HG03175 (cell line): Measurements from ENCODE around the gene PLOD3.
"Not testable (repeated sequence)": the region's sequence is repeated elsewhere in the genome, so short reads cannot be mapped to it uniquely, and the experiment has no call there.

Experiments
- ATAC-seq: cut with Tn5 transposase; IDR thresholded peaks from one replicate; pipeline ENCODE4 v1.9.1; 2021; ENCODE audit warnings: mild to moderate bottlenecking, moderate library complexity; ENCODE audit not compliant: unreplicated experiment

Gene PLOD3, protein sequence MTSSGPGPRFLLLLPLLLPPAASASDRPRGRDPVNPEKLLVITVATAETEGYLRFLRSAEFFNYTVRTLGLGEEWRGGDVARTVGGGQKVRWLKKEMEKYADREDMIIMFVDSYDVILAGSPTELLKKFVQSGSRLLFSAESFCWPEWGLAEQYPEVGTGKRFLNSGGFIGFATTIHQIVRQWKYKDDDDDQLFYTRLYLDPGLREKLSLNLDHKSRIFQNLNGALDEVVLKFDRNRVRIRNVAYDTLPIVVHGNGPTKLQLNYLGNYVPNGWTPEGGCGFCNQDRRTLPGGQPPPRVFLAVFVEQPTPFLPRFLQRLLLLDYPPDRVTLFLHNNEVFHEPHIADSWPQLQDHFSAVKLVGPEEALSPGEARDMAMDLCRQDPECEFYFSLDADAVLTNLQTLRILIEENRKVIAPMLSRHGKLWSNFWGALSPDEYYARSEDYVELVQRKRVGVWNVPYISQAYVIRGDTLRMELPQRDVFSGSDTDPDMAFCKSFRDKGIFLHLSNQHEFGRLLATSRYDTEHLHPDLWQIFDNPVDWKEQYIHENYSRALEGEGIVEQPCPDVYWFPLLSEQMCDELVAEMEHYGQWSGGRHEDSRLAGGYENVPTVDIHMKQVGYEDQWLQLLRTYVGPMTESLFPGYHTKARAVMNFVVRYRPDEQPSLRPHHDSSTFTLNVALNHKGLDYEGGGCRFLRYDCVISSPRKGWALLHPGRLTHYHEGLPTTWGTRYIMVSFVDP

DNA sequence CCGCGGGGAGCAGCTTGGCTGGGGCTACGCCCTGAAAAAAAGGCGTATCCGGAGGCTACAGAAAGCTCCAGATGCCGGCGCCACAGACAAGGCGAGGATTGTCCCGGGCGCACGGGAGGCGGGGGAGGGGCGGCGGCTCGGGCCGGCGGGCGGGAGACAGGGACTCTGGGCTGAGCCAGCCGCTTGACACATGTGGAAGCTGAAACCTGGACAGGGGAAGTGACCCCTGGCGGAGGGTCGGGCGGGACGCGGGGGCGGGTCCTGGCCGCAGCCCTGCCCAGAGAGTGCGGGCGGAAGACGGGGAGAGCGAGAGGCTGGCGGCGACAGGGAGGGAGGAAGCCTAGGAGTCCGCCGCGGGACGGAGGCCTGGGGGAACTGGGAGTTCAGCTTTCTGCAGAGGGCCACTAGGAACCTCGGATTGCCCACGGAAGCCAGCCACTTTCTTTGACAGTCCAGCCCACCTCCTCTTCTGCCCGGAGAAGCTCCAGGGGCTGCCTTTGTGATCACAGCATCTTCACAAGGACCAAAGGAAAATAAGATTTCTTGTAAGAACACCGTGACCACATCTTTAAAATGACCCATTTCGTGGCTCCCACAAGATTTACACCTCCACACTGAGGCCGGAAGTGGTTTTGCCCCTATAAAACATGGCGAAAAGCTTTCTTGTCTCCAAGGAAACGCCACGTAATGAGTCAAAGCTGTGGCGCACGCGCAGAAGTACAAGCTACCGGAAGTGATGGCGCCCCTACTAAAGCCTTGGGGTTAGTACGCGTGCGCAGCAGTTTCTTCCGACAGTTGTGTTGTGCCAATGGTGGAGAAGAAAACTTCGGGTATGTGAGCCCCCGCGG is at the start of gene PLOD3, which contains the start of gene ZNHIT1:
Gene PLOD3, minus strand, starts transcription at position 194 of the 848 bp plus-strand sequence. CDS start 307 bp downstream, outside the sequence.
Gene ZNHIT1, plus strand, starts transcription at position 778 of the 848 bp plus-strand sequence. Its CDS starts 31 bp downstream, at position 809.
- ATAC-seq, result peak; percentile 64

DNA sequence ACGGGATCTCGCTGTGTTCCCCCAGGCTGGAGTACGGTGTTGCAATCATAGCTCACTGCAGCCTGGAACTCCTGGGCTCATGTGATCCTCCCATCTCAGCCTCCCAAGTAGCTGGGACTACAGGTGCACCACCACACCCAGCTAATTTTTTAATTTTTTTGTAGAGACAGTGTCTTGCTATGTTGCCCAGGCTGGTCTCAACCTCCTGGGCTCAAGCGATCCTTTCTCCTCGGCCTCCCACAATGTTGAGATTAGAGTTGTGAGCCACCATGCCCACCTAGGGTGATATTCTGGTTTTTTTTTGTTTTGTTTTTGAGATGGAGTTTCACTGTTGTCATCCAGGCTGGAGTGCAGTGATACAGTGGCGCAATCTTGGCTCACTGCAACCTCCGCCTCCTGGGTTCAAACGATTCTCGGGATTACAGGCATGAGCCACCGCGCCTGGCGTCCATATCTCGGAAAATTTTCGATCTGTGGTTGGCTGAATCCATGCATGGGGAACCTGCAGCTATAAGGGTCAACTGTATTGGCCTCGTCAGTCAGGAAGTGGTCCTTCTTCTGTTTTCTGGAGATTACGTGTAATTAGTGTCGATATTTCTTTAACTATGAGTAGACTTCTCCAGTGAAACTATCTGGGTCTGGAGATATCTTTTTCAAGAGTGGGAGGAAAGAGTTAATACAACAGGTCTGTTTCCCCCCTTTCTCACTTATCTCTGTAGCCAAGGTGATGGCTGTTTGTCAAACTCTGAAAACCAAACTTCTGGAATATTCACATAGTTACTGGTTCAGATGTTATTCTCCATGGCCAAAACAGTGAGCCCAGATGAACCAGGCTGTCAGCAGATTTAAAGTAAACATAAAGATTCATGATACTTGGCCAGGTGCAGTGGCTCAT is 48.5 kb upstream of the PLOD3 start:
- no peak for ATAC-seq

DNA sequence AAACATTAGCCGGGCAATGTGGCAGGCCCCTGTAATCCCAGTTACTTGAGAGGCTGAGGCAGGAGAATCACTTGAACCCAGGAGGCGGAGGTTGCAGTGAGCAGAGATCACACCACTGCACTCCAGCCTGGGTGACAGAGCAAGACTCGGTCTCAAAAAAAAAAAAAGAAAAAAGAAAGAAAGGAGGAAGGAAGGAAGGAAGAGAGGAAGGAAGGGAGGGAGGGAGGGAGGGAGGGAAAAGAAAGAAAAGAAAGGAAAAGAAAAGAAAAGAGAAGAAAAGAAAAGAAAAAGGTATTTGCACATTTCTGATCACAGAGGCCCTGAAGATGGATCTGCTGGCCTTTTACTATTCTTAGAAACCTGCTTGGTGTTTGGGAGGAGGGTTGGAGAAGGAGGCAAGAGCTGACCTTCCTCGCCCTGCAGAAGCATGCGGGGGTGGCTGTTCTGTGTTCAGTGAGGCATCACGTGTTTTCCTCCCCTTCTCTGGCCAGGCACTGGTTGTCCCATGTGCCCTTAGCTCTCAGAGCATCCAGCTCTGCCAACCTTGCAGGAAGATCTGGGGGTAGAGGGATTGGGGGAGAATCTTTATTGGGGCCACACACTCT is 46.8 kb upstream of the PLOD3 start:
- ATAC-seq, result not testable (repeated sequence)

DNA sequence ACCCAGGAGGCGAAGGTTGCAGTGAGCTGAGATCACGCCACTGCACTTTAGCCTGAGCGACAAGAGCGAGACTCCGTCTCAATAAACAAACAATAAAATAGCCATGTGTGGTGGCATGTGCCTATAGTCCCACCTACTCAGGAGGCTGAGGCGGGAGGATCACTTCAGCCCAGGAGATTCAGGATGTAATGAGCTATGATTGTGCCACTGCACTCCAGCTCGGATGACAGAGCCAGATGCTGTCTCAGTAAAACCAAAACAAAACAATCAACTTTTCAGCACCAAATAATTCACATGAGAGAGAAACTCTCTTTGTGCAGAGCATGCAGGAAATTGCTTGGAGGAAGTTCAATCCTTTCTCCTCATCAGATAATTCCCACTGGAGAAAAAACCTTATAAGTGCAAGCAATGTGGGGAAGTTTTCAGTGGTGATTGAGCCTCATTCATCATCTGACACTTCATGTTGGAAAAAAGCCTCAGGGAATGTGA is 40.9 kb upstream of the PLOD3 start:
- no peak for ATAC-seq

DNA sequence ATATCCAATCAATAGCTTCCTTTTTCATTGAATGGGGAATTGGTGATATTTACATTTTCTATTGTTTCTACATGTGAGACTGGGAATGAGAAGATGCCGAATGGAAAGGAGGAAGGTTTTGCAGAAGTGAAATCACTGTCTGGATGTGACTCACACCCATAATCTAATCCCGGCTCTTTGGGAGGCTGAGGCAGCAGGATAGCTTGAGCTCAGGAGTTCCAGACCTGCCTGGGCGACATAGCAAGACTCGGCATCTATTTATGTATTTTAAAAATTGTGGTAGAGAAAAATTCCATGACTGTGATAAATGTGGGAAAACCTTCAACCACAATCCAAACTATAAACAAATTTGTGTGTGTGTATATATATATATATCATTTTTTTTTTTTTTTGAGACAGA is 38.4 kb upstream of the PLOD3 start:
- no peak for ATAC-seq

DNA sequence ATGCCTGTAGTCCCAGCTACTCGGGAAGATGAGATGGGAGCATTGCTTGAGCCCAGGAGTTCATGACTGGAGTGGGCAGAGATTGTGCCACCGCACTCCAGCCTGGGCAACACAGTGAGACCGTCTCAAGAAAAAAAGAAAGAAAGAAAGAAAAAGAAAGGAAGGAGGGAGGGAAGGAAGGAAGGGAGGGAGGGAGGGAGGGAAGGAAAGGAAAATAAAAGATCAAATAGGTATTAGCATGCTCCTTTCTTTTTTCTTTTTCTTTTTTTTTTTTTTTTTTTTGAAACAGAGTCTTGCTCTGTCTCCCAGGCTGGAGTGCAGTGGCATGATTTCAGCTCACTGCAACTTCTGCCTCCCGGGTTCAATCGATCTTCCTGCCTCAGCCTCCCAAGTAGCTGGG is 35.8 kb upstream of the PLOD3 start:
- not testable (repeated sequence) for ATAC-seq

DNA sequence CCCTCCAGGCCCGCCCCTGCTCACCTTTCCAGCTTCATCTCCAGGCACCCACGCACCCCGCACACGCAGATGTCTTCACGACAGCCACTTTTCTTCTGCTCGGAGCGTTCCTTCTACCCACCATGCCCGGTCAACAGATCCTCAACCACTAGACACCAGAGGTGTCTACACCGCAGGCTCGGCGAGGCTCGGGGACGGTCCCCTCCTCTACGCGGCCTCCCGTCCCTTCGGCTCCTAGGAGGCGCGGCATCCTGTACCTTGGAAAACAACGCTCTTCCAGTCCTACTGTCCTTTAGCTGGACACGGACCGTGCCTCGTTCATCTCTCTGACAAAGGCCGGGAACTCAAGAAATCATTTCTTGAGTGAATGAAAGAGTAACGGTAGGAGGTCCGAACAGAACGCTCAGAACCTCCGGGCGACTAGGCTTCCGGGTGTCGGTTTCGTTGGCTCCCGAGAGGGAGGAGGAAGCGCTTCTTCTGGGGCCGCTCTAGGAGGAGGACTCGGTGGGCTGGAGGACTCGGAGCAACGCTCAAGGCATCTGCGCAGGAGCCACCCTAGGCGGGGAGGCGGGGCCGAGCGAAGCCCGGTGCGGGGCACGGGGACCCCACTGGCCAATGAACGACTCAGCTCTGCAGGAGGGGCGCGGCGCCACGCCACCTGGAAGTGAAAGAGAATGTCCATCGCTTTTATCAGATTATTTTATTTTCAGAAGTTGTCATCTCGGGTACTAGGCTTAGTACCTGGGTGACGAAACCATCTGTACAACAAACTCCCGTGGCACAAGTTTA is 34.7 kb upstream of the PLOD3 start:
- peak; percentile 98 for ATAC-seq

DNA sequence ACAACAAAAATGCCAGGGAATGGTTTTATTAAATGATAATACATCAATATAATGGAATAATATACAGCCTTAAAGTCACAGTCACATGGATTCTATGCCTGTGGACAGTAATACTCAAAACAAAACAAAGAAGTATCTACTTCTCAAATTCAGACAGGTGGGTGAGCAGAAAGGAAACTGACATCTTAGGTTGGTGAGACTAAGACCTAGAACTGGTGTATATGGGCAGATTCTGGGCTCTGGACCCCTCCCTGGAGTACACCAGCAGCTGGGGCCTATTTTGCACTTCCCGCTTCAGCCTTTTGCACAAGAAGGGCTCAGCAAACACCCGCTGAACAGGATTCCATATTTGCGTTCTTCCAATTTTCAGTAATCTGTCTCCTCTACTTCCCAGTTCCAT is 32.9 kb upstream of the PLOD3 start:
- ATAC-seq, result no peak

DNA sequence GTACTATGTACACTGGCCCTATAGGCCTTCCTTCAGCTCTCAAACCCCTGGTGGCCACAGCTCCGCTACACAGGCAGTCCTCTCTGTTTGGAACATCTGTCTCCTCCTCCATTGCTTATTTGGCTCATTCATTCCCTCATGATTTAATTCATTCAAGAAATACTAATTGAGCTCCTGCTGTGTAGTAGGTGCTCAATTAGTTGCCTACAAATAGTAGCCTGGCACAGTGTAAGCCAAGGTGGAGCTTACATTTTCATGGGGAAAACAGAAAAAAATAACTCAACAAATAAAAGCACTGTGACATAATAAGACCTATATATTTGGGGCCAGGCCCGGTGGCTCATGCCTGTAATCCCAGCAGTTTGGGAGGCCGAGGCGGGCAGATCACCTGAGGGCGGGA is 30.9 kb upstream of the PLOD3 start:
- ATAC-seq, result no peak

DNA sequence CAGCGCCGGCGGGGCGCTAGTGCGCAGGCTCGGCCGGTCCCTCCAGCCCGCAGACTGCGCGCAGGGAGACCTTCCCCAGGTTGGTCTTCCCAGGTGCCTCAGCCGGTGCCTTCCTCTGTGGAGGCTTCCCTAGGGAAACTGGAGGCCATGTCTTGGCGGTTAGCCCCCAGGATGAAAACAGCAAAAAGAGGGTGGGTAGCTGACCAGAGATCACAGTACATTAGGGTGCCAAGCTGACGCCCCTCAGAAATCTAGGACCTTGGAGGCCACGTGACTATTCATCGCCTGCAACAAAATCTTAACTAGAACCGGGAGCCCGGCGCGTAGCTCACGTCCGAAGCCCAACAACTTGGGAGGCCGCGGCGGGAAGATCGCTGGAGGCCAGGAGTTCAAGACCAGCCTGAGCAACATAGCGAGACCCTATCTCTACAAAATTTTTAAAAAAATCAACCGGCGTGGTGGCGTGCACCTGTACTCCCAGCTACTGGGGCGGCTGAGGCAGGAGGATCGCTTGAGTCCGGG is 27.8 kb upstream of the PLOD3 start:
- ATAC-seq, result no peak

DNA sequence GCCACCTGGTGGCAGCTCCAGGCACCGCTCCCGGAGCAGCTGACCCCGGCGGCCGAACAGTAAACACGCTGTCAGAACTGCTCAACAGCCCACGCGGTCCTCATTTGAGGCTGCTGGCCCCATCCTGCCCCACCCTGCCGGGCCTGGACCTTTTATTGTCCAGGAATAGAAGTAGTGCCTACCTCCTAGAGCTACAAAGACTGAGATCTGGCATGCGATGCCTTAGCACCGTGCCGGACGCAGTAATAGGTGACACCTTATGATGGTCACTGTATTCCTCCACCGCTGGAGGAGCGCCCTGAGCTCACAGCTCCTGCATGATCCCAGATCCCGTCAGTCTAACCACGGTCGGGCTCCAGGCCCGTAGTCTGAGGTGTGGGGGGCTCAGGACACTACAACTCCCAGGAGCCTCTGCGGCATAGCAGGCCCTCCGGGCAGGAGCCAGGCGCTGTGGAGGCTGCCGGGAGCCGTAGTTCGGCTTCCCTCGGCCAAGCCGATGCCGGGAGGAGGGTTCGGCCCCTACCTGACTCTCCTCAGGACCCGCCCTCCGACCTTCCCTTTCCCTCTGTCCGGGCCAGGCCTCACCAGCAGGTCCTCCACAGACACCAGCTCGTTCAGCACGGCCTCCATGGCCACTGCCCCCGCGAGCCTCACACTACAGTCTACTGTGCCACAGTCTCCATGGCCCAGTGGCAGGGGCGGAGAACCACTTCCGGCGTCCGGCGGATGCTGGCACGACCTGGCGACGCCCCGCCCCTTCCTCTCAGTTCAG is 27.2 kb upstream of the PLOD3 start, which contains the start of gene FIS1:
Gene FIS1, minus strand, starts transcription at position 707 of the 772 bp plus-strand sequence. Its CDS starts 77 bp downstream, at position 630.
- peak; percentile 93 for ATAC-seq

DNA sequence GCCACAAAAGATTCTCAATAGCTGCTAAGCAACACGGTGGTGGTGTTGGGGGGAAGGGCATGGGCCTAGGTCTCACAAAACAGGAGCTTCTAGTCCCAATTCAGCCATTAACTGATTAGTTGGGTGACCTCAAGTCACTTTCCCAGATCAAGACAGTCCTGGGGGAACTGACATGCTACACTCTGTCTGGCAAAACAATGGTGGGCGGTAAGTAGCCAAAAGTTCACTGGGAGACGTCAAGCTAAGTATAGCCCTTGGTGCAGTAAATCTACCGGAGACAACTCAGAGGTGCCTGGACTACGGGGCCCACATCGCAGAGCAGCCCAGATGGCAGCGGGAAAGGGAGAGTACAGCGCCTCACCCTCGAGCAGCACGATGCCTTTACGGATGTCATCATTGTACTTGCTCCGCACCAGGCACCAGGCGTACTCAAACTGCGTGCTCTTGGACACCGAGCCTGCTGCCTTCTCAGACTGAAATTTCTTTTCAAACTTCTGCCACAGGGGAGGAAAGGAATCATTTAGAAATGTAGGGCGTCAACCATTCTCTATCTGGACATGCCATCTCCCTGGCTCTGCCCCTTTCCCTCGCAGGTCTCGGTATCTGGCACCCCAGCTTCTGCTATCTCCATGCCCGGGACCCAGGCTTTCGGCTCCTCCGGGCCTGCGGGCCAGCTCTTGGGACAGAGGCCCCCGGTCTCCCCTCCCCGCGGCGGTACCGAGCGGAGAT is 26.4 kb upstream of the PLOD3 start:
- no peak for ATAC-seq

DNA sequence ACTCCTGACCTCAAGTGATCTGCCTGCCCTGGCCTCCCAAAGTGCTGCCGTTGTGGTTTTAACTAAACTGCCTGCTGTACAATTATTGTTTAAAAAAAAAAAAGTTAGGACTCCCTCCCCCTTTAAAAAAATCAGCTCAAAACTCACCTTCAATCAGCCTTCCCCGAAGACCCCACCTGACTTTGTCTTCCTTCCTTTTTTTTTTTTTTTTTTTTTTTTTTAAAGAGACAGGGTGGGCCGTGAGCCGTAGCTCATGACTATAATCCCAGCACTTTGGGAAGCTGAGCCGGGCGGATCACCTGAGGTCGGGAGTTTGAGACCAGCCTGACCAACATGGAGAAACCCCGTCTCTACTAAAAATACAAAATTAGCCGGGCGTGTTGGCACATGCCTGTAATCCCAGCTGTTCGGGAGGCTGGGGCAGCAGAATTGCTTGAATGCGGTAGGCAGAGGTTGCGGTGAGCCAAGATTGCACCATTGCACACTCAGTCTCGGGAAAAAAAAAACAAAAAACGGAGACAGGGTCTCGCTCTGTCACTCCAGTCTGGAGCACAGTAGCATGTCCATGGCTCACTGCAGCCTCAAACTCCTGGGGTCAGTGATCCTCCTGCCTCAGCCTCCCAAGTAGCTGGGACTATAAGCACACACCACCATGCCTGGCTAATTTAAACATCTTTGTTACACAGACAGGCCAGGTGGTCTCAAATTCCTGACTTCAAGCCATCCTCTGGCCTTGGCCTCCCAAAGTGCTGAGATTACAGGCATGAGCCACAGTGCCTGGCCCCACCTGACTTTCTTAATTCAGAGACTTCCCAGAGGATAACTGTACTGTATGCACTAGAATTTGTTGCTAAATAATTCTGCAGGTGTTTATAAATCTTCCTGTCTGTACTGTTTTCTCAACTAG is 24.3 kb upstream of the PLOD3 start:
- no peak for ATAC-seq

DNA sequence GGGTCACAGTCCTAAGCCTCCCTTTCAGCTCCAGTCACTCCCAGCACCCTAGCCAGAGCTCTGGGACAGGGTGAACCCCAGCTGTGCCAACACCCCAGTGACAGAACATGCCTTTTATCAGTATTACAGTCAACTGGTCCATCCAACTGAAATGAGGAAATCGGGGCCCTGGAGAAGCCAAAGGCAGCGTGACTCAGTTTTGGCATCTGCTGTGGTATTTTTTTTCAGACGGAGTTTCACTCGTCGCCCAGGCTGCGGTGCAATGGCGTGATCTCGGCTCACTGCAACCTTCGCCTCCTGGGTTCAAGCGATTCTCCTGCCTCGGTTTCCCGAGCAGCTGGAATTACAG is 23.6 kb upstream of the PLOD3 start:
- ATAC-seq, result no peak

DNA sequence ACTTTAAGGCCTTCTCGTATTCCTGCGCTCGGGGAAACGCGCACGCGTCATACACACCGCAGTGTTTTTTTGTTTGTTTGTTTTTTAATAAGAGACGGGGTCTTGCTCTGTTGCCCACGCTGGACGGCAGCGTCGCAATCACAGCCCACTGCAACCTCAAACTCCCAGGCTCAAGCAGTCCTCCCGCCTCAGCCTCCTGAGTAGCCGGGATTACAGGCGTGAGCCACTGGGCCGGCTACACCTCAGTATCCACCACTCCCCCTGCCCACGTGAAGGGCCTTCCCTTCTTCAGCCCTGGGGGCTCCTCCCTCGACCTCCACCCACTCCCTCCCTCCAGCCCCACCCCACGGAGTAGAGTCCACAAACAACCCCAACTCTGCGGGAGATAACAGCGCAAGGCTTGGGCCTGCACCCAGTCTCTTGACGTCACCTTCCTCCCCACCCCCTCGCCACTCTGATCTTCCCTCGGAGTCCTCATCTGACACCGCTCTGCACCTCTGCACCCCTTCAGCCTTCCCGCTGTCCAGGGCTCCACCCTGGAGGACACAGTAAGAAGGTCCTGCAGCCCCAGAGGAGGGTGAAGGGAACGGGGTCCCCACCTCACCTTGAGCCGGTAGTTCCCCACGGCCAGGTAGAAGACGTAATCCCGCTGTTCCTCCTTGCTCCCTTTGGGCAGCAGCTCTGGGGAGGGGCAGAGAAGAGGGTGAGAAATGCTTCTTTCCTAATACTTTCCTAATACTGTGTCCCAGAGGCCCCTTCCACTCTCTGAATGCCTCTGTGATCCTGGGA is 23.0 kb upstream of the PLOD3 start:
- no peak for ATAC-seq

DNA sequence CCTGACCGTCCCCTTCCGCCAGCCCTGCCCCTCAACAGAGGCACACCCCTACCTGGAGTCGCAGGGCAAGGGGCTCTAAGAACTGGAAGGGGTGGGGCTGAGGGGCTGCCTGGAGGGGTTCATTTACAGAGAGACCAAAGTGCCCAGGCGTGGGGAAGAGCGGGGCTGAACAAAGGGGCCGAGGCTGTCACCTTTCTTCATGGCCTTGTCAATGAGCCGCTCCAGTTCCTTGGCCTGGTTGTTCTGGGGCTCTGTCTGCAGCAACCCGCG is 22.5 kb upstream of the PLOD3 start:
- no peak for ATAC-seq
